Activated naive CD8-positive, alpha-beta T cell treated with anti-CD3 and anti-CD28 coated beads for 36 hours (primary cell): ENCODE data around the gene FOXJ3. TPM values are rescaled to one million over a fixed set of nuclear protein-coding genes. Genes with fewer than 3 reads are reported as not detected.
A peak's percentile ranks its signal among the peaks of the same experiment; 100 is the strongest.

ENCODE experiments used
- DNase-seq: peaks from one replicate; pipeline ENCODE4 v3.0.0; 2021
- H3K27ac Mint-ChIP-seq: one replicate; pipeline ENCODE4 v1.8.0; 2022; ENCODE audit warnings: mild to moderate bottlenecking, moderate library complexity, mixed read lengths
- H3K27me3 Mint-ChIP-seq: one replicate; pipeline ENCODE4 v1.8.0; 2022; ENCODE audit warnings: mild to moderate bottlenecking, mixed read lengths
- H3K36me3 Mint-ChIP-seq: one replicate; pipeline ENCODE4 v1.8.0; 2021; ENCODE audit warnings: mild to moderate bottlenecking, mixed read lengths
- H3K4me1 Mint-ChIP-seq: one replicate; pipeline ENCODE4 v1.8.0; 2021; ENCODE audit warnings: mixed read lengths
- H3K4me3 Mint-ChIP-seq: one replicate; pipeline ENCODE4 v1.8.0; 2022; ENCODE audit warnings: mild to moderate bottlenecking, moderate library complexity, mixed read lengths
- H3K9me3 Mint-ChIP-seq: one replicate; pipeline ENCODE4 v1.8.0; 2022; ENCODE audit warnings: mixed read lengths
- total RNA-seq, 2 experiments: library from RNA; stranded (reverse); gene quantifications; one replicate each; pipeline ENCODE4 v1.2.3, GENCODE V29; 2021

FOXJ3 gene
- total RNA-seq, 2 experiments from 2014 or later: 43.7 to 47.2 TPM

DNA sequence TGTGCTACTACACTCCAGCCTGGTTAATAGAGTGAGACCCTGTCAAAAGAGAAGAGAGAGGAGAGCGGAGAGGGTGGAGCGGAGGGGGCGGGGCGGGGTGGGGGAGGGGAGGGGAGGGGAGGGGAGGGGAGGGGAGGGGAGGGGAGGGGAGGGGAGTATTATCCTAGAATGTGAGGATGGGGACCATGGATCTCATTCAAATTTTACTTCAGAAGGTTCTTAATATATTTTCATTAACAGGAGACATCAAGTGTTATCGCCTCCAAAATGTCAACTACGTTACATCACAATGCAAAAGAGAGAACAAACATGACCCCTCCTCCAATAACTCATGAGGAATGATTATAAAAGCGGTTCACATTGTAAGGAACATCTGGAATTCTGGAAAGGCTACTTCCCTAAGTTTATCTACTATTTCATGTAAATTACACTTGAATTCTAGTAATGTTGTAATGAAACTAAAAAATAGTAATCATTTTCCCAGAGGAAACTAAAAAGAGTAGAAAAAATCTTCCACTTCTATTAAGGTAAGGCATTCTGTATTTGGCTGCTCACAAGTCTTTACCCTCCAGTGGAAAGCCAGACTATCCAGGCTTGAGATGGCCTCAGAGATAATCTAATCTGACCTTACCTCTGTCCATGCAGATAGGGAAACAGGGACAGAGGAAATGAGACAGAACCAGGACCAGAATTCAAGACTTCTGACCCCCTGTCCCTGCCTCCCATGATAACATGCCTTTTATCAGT lies 151.7 kb downstream of the FOXJ3 start:
- Mint-ChIP-seq H3K9me3 (no peaks in the 10 kb centered on the region), H3K27ac (no peak overlapping the region), H3K36me3 (peaks cover 7% of the 10 kb centered on the region), H3K4me3 (no peak overlapping the region), H3K27me3 (no peaks in the 10 kb centered on the region), H3K4me1 (peaks cover 5% of the 10 kb centered on the region)
- no peak for DNase-seq

DNA sequence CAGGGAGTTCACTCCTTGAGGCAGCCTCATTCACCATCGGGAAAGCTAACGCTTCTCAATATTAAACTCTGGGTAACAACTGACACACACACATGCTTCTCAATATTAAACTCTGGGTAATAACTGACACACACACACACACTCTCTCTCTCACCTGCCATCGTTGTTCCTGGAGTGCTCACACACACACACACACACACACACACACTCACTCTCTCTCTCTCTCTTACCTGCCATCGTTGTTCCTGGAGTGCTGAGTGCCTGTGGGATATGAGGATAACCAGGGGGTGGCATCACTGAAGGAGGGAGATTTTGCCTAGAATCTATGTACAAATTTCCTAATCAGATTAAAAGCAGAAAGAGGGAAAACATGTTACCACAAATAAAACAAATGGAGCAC lies 153.3 kb downstream of the FOXJ3 start:
- Mint-ChIP-seq H3K9me3 (no peaks in the 10 kb centered on the region), H3K4me3 (no peak overlapping the region), H3K4me1 (peaks cover 7% of the 10 kb centered on the region), H3K36me3 (peaks cover 6% of the 10 kb centered on the region), H3K27ac (no peak overlapping the region), H3K27me3 (no peaks in the 10 kb centered on the region)
- no peak for DNase-seq

DNA sequence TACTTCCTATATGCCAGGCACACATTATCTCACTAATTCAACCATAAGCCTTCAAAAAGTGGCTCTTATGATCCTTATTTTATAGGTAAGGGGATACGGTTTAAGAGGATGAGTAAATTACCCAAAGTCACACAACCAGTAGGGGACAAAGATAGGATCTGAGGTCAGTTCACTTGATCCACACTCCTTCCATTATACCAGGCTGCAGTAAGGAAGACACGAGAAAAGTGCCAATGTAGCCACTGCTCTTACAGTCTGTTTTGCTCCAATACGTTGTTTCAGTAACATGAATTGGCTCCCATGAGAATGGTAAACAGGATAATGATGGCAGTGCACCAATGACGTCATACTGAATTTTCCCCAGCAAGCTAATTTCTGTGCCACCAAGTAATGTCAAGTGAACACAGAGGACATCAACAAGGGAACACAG lies 155.1 kb downstream of the FOXJ3 start:
- DNase-seq: no peak
- peaks cover 5% of the 10 kb centered on the region for H3K4me1 Mint-ChIP-seq
- H3K27me3 Mint-ChIP-seq: no peaks in the 10 kb centered on the region
- H3K36me3 Mint-ChIP-seq: peaks cover 3% of the 10 kb centered on the region
- no peak overlapping the region for H3K4me3 Mint-ChIP-seq
- no peaks in the 10 kb centered on the region for H3K9me3 Mint-ChIP-seq
- peak overlapping the region; percentile 66 for H3K27ac Mint-ChIP-seq

- no peak for DNase-seq
- H3K36me3 Mint-ChIP-seq: peaks cover 3% of the 10 kb centered on the region
- no peaks in the 10 kb centered on the region for H3K27me3 Mint-ChIP-seq
- no peaks in the 10 kb centered on the region for H3K9me3 Mint-ChIP-seq
- peaks cover 2% of the 10 kb centered on the region for H3K4me1 Mint-ChIP-seq
- H3K4me3 Mint-ChIP-seq: no peak overlapping the region
- H3K27ac Mint-ChIP-seq: no peak overlapping the region
These were observed 155.8 kb downstream of the FOXJ3 start for GRCh38 chr1:42179275-42179674.

GRCh38 chr1:42178249-42178648 lies 156.8 kb downstream of the FOXJ3 start:
- H3K27me3 Mint-ChIP-seq: no peaks in the 10 kb centered on the region
- peaks cover 2% of the 10 kb centered on the region for H3K4me1 Mint-ChIP-seq
- no peak overlapping the region for H3K4me3 Mint-ChIP-seq
- no peaks in the 10 kb centered on the region for H3K9me3 Mint-ChIP-seq
- H3K36me3 Mint-ChIP-seq: peaks cover 3% of the 10 kb centered on the region
- no peak overlapping the region for H3K27ac Mint-ChIP-seq
- no peak for DNase-seq

GRCh38 chr1:42177541-42177981 lies 157.5 kb downstream of the FOXJ3 start:
- H3K27ac Mint-ChIP-seq: no peak overlapping the region
- H3K27me3 Mint-ChIP-seq: no peaks in the 10 kb centered on the region
- H3K4me3 Mint-ChIP-seq: no peak overlapping the region
- peaks cover 2% of the 10 kb centered on the region for H3K4me1 Mint-ChIP-seq
- peaks cover 3% of the 10 kb centered on the region for H3K36me3 Mint-ChIP-seq
- DNase-seq: no peak
- H3K9me3 Mint-ChIP-seq: no peaks in the 10 kb centered on the region

GRCh38 chr1:42176902-42177519 lies 158.0 kb downstream of the FOXJ3 start:
- Mint-ChIP-seq H3K36me3 (peaks cover 3% of the 10 kb centered on the region), H3K4me1 (peaks cover 2% of the 10 kb centered on the region), H3K27ac (peak overlapping the region; percentile 25), H3K4me3 (no peak overlapping the region), H3K27me3 (no peaks in the 10 kb centered on the region), H3K9me3 (no peaks in the 10 kb centered on the region)
- no peak for DNase-seq

DNA sequence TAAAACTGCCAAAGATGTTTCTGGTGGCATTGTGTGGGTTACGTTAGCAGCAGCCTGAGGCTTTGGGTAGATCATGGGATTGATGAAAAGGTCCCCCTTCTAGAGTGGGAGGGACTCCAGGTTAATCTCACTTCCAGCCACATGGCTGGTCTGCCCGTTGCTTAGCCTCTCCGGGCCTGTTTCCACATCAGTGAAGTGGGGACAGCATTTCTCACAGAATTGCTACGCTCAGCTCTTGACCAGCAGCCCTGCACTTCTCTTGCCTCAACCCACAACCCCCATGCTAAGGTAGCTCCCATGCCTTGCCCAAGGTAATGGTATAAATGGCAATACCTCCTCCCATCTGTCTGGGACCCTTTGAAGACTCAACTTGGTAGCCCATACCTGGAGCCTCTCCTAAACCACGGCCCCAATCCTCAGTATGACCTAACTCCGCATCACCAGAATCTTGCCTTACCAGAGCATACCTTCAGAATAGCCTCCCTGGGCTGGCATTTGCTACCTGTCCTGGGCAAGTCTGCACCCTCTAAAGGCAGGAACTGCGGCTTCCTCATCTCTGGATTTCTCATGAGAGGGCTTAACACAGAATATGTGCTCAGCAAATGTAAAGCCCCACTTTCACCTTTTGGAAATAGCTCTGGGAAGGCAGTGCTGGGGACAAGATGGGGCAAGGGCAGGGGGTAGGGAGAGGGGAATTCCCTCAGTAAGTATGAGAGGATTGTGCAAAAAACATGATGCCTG lies 159.6 kb downstream of the FOXJ3 start:
- Mint-ChIP-seq H3K4me3 (no peak overlapping the region), H3K27ac (no peak overlapping the region), H3K4me1 (peaks cover 2% of the 10 kb centered on the region), H3K9me3 (no peaks in the 10 kb centered on the region), H3K36me3 (peaks cover 3% of the 10 kb centered on the region), H3K27me3 (no peaks in the 10 kb centered on the region)
- no peak for DNase-seq

DNA sequence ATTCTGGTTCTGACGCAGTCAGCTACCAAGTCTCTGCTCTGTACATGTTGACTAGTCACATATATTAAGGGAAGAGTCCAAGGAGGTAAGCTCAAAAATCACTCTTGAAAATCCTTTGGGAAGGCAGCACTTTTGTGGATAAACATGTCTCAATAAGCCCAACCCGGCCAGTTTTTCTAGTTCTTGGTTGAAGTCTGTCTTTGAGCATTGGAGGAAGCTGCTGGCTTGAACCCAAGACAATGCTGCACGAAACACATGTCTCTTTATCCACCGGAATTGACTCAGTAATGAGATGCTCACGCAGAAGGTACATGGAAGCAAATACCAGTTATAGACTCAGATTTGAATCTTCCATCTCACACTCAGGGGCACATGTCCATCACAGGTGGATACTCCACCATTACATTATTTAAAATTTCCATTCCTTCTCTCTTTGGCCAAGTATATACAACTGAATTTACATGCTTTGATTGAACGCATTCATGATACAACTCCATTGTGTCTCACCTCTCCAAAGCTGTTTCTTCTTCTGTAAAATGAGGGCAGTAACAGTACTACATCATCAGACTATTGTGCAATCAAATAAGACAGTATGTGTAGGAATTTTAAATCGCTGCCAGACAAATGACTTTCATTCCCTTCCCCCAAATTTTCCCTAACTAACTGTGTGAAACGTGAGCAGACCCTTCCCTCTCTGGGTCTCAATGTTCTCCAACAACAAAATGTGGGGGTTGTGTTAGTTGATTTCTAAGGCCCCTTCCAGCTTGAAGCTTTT lies 160.9 kb downstream of the FOXJ3 start:
- no peak for DNase-seq
- Mint-ChIP-seq H3K9me3 (no peaks in the 10 kb centered on the region), H3K36me3 (peaks cover 3% of the 10 kb centered on the region), H3K4me1 (peaks cover 2% of the 10 kb centered on the region), H3K4me3 (no peak overlapping the region), H3K27me3 (no peaks in the 10 kb centered on the region), H3K27ac (no peak overlapping the region)

GRCh38 chr1:42173155-42173933 lies 161.7 kb downstream of the FOXJ3 start:
- Mint-ChIP-seq H3K36me3 (peaks cover 3% of the 10 kb centered on the region), H3K9me3 (no peaks in the 10 kb centered on the region), H3K27me3 (no peaks in the 10 kb centered on the region), H3K27ac (no peak overlapping the region), H3K4me3 (no peak overlapping the region), H3K4me1 (peaks cover 2% of the 10 kb centered on the region)
- DNase-seq: peak; percentile 62

GRCh38 chr1:42172381-42173133 lies 162.5 kb downstream of the FOXJ3 start:
- no peak for DNase-seq
- no peak overlapping the region for H3K4me3 Mint-ChIP-seq
- H3K4me1 Mint-ChIP-seq: peaks cover 2% of the 10 kb centered on the region
- no peaks in the 10 kb centered on the region for H3K9me3 Mint-ChIP-seq
- H3K27ac Mint-ChIP-seq: no peak overlapping the region
- no peaks in the 10 kb centered on the region for H3K27me3 Mint-ChIP-seq
- peaks cover 3% of the 10 kb centered on the region for H3K36me3 Mint-ChIP-seq

DNA sequence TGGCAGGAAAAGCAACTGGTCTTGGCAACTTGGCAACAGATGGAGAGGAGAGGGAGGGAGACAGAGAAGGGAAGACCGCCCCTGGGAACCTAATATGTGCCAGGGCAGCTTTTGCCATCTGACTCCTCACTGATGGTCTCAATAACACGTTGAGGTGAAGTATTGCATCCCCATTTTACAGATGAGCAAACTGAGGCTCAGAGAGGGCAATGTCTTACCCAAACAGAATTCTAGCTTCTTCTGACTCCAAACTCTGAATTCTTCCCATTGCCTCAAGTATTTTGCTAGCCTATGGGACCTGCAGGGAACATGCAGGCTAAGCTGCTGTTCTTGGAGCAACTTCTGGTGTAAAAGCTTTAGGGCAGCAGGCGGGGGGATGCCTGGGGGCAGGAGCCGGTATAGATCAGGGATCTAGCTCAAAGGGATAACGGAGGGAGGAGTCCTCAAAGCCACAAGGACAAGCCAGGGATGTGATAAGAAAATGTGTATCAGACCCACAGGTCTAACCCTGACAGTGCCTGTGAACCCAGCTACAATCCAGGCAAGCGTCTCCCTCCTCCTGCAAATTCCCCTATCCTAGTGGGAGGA lies 163.3 kb downstream of the FOXJ3 start:
- H3K36me3 Mint-ChIP-seq: peaks cover 2% of the 10 kb centered on the region
- H3K27me3 Mint-ChIP-seq: no peaks in the 10 kb centered on the region
- no peak overlapping the region for H3K27ac Mint-ChIP-seq
- peaks cover 1% of the 10 kb centered on the region for H3K4me1 Mint-ChIP-seq
- no peaks in the 10 kb centered on the region for H3K9me3 Mint-ChIP-seq
- no peak overlapping the region for H3K4me3 Mint-ChIP-seq
- no peak for DNase-seq

GRCh38 chr1:42170779-42171621 lies 164.0 kb downstream of the FOXJ3 start:
- Mint-ChIP-seq H3K36me3 (no peaks in the 10 kb centered on the region), H3K9me3 (no peaks in the 10 kb centered on the region), H3K27me3 (no peaks in the 10 kb centered on the region), H3K27ac (no peak overlapping the region), H3K4me1 (no peaks in the 10 kb centered on the region), H3K4me3 (no peak overlapping the region)
- DNase-seq: no peak
